HUES48 (cell line): ENCODE data around the gene BIRC6.
"Not testable (repeated sequence)": the region's sequence is repeated elsewhere in the genome, so short reads cannot be mapped to it uniquely, and the experiment has no call there.

Experiments
- H3K27ac ChIP-seq: one replicate; pipeline ENCODE4 v1.7.0; 2013; ENCODE audit warnings: low read depth, low read length, inconsistent platforms
- H3K27me3 ChIP-seq: 2 replicates; pipeline ENCODE4 v1.6.1; 2013; ENCODE audit warnings: mild to moderate bottlenecking, low read length; ENCODE audit not compliant: control insufficient read depth, insufficient read depth
- H3K36me3 ChIP-seq: 2 replicates; pipeline ENCODE4 v1.6.1; 2013; ENCODE audit warnings: low read length; ENCODE audit not compliant: control insufficient read depth, insufficient read depth
- H3K4me1 ChIP-seq: 2 replicates; pipeline ENCODE4 v1.6.1; 2013; ENCODE audit warnings: mild to moderate bottlenecking, low read length; ENCODE audit not compliant: control insufficient read depth, insufficient read depth
- H3K4me3 ChIP-seq: 2 replicates; pipeline ENCODE4 v1.5.1; 2013; ENCODE audit warnings: mild to moderate bottlenecking, low read depth, low read length
- H3K9ac ChIP-seq: 2 replicates; pipeline ENCODE4 v1.6.1; 2013; ENCODE audit warnings: mild to moderate bottlenecking, low read depth, low read length, moderate library complexity
- H3K9me3 ChIP-seq: 2 replicates; pipeline ENCODE4 v1.6.1; 2013; ENCODE audit warnings: low read length; ENCODE audit not compliant: control insufficient read depth, insufficient read depth

Gene BIRC6

DNA sequence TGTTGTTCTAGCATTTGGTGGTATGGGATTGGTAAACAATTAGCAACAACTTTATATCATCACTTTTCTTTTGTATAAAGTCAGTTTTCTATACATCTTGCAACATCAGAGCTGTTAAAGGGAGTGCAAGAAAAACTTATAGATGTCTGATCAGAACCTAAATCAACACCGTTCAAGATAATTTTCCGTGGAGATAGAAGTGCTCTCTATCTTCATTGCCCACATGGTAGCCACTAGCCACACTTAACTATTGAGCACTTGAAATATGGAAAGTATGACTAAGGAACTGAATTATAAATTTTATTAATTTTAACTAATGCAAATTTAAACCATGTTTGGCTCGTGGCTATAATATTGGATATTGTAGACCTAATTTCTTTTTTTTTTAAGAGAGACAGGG is 276.2 kb downstream of the BIRC6 start:
- Histone ChIP-seq H3K9ac (no peak overlapping the region), H3K36me3 (peaks cover 59% of the 10 kb centered on the region), H3K9me3 (no peaks in the 10 kb centered on the region), H3K4me1 (no peaks in the 10 kb centered on the region), H3K27me3 (no peaks in the 10 kb centered on the region), H3K4me3 (no peak overlapping the region), H3K27ac (no peak overlapping the region)

DNA sequence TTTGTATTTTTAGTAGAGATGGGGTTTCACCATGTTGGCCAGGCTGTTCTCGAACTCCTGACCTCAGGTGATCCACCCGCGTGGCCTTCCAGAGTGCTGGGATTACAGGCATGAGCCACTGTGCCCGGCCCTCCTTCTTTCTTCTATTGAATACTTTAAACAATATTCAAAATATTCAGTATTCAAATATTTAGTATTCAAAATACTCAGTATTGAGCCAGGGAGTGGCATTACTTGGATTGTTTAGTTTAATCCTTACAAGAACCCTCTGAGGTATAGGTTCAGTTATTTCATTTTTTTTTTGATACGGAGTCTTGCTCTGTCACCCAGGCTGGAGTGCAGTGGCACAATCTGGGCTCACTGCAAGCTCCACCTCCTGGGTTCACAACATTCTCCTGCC is 281.7 kb downstream of the BIRC6 start:
- H3K27me3 ChIP-seq, H3K27ac ChIP-seq, H3K9ac ChIP-seq, H3K9me3 ChIP-seq, H3K4me1 ChIP-seq, H3K4me3 ChIP-seq: not testable (repeated sequence)
- peaks cover 66% of the 10 kb centered on the region for H3K36me3 ChIP-seq

DNA sequence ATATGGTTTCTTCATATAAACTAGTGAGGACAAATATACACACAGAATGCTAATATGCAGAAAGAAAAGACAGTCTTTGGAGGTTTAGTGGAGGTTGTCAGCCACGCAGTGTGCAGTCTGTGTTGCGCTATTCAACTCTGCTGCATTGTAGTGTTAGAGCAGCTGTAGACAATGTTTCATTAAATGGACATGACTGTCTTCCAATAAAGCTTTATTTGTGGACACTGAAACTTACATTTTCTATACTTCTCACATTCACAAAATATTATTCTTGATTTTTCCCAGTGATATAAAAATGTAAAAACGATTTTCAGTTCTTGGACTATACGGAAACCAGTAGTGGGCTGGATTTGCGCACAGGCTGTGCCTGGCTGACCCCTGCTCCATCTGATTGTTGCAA is 284.4 kb downstream of the BIRC6 start:
- Histone ChIP-seq H3K36me3 (peaks cover 51% of the 10 kb centered on the region), H3K9ac (no peak overlapping the region), H3K27me3 (no peaks in the 10 kb centered on the region), H3K27ac (no peak overlapping the region), H3K4me3 (no peak overlapping the region), H3K9me3 (no peaks in the 10 kb centered on the region), H3K4me1 (no peaks in the 10 kb centered on the region)

DNA sequence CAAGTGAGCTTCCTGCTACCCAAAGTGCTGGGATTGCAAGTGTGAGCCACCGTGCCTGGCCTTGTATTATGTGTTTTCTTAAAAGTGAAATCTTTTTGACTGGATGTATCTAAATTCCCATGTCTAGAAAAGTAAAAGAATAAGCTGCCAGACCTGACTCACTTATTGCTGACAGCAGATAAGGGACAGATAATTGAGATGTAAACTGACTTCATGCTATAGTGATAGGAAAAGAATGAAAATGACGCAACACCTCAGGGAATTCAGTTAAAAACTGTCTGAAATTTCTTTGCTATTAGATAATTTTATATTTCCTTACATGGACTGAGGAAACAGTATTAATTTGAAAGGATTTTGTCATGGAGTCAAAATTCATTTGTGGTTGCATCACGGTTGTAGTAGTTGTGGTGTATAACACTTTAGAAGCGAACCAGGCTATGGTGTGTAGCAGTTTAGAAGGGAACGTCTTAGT is 290.4 kb downstream of the BIRC6 start:
- H3K9me3 ChIP-seq = no peaks in the 10 kb centered on the region
- H3K4me1 ChIP-seq = no peaks in the 10 kb centered on the region
- no peaks in the 10 kb centered on the region for H3K27me3 ChIP-seq
- H3K4me3 ChIP-seq = no peak overlapping the region
- H3K9ac ChIP-seq = no peak overlapping the region
- peaks cover 27% of the 10 kb centered on the region for H3K36me3 ChIP-seq
- H3K27ac ChIP-seq = no peak overlapping the region

DNA sequence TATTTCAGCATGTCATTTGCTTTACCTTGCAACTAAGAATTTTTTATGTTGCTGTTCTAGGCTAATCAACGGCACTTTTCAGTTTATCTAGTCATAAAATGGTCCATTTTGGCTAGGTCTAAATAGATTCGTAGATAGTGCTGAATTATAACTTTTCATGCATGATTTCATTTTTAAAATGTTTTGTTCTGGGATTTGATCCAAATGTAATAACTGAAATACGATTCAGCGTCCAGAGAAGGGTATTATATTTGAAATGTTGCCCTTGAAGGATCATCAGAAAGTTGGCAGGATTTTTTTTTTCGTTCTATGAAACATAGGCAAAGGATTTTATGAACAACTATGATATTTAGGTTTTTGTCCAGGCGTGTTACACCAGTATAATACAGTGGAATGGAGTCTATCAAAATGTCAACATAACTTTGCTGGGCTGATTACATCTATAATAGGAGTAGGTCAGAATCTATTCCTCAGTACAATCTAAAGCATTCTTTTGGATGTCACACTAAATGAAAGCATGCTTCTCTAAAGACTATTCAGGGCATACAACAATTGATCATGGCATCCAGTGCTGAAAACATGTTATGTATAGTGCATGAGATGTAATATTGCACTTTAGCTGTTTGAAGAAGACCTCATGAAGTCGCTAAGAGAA is 295.9 kb downstream of the BIRC6 start:
- H3K27ac ChIP-seq = no peak overlapping the region

DNA sequence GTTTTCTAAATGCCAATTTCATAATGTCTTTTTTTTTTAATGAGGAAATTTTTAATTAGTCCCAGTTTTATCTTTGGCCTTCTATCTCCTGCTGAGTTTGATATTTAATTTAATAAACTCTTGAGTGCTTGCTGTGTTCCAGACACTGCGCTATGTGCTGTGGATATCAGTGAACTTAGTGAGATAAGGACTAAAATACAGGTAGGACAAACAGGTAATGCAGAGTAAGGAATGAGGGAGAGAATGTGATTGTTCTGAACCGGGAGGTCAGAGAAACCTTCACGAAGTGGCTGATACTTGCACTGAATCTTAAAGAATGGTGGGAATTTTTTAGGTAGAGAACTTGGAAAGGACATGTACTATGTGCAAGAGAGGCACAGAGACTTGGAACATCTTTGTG is 299.2 kb downstream of the BIRC6 start:
- Histone ChIP-seq H3K4me1 (no peaks in the 10 kb centered on the region), H3K27me3 (no peaks in the 10 kb centered on the region), H3K9me3 (no peaks in the 10 kb centered on the region), H3K36me3 (peaks cover 3% of the 10 kb centered on the region), H3K4me3 (no peak overlapping the region), H3K9ac (no peak overlapping the region), H3K27ac (no peak overlapping the region)

More for the DNA sequence above, 295.9 kb downstream of the BIRC6 start:
- H3K4me1 ChIP-seq = no peaks in the 10 kb centered on the region
- no peaks in the 10 kb centered on the region for H3K9me3 ChIP-seq
- H3K9ac ChIP-seq = no peak overlapping the region
- H3K4me3 ChIP-seq = no peak overlapping the region
- H3K36me3 ChIP-seq = peaks cover 16% of the 10 kb centered on the region
- no peaks in the 10 kb centered on the region for H3K27me3 ChIP-seq

DNA sequence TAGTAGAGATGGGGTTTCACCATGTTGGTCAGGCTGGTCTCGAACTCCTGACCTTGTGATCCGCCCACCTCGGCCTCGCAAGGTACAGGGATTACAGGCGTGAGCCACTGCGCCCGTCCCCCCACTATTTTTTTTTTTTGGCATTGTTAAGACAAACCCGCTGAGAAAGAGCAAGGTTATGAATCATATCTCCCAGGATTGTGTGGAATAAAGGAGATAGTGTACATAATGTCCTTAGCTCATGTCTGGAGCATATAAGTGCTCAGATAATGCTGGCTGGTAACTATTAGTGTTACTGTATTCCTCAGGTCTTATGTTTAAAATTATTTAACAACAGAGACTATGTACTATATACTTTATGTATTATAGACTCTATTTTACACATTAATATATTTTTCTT is 307.0 kb downstream of the BIRC6 start:
- H3K27me3 ChIP-seq = no peaks in the 10 kb centered on the region
- no peak overlapping the region for H3K27ac ChIP-seq
- H3K4me3 ChIP-seq = no peak overlapping the region
- H3K4me1 ChIP-seq = no peaks in the 10 kb centered on the region
- peaks cover 10% of the 10 kb centered on the region; the same call in 1 of the 2 replicates for H3K36me3 ChIP-seq
- no peak overlapping the region for H3K9ac ChIP-seq
- H3K9me3 ChIP-seq = no peaks in the 10 kb centered on the region

DNA sequence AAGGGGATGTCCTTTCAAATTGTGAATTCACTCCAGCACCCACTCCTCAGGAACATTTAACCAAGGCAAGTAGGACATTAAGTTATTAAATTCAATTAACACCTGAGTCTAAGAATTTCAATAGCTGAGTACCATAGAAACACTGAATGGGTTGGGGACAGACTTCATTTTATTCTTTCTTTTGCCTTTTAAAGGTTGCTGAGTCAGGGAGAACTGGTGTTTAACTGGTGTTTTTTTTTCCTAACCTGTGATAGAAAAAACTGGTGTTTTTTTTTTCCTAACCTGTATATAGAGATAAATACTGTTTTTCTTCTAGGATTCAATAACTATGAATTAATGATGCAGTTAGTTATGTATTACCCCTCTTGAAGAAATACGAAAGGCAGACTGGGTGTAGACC is 309.9 kb downstream of the BIRC6 start:
- Histone ChIP-seq H3K4me1 (no peaks in the 10 kb centered on the region), H3K9ac (no peak overlapping the region), H3K27me3 (no peaks in the 10 kb centered on the region), H3K36me3 (peaks cover 10% of the 10 kb centered on the region; the same call in 1 of the 2 replicates), H3K27ac (no peak overlapping the region), H3K4me3 (no peak overlapping the region), H3K9me3 (no peaks in the 10 kb centered on the region)

DNA sequence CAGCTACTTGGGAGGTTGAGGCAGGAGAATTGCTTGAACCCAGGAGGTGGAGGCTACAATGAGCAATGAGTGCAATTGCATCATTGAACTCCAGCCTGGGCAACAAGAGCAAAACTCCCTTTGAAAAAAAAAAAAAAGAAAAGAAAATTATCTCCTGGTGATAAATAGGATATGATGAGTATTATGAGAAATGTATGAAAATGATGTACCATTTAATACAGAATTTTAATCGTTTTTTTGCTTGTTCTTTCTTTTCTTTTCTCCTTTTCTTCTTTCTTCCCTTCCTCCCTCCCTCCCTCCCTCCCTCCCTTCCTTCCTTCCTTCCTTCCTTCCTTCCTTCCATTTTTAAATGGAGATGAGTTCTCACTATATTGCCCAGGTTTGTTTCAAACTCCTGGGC is 311.4 kb downstream of the BIRC6 start:
- Histone ChIP-seq H3K4me1 (no peaks in the 10 kb centered on the region), H3K9ac (no peak overlapping the region), H3K36me3 (peaks cover 23% of the 10 kb centered on the region), H3K4me3 (no peak overlapping the region), H3K27ac (no peak overlapping the region), H3K27me3 (no peaks in the 10 kb centered on the region), H3K9me3 (no peaks in the 10 kb centered on the region)
